Right ventricle myocardium superior (tissue), 1 donor: ENCODE measurements around the gene PPP1R3C. TPM values are rescaled to one million over a fixed set of nuclear protein-coding genes. Genes with fewer than 3 reads are reported as not detected.

Source experiments
- ATAC-seq: fragments of 200-7000 bp; cut with Tn5 transposase; one replicate; pipeline ENCODE4 v1.9.1; 2020; ENCODE audit warnings: mild to moderate bottlenecking; ENCODE audit not compliant: poor library complexity
- DNase-seq: peaks from one replicate; pipeline ENCODE4 v3.0.0-alpha.2; 2020
- intact Hi-C: fragments of 100-400 bp; cut with DNase I; formaldehyde crosslinking; loops from one replicate; pipeline ENCODE4 v1.11.2; 2022
- total RNA-seq: library from RNA; stranded (reverse); fragmentation: NEBNext Ultra II Directional; extraction: Animal tissue kit (Norgen Biotek cat#: 25700); gene quantifications from one replicate; pipeline ENCODE4 v1.2.1, GENCODE V29; 2021
- donor health status: DM: no; HTN: yes; CAD: no; lungs with severe emphysema.

The PPP1R3C gene
- total RNA-seq, 1 donor from 2014 or later: 135 TPM

DNA sequence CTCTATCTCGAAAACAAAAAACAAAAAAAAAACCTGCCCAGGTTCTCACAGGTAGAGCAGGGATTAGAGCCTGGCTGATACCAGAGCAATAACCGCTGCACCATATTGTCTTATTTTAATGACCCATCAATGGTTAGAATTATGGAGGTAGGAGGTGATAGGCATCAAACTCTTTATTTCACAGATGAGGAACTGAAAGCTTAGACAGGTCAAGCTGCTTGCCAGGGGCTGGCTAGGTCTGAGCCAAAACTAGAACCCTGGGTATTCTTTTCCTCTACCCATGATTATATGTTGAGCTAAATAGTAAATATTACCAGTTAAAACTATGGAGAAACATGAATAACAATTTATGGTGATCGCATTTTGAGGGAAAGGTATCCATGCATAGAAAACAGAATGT is 2.0 kb upstream of the PPP1R3C start:
- intact Hi-C loops: loop anchor here (1.0 to 2.0 kb wide), 2 partner anchors 83 to 142 kb away; no protein-coding TSS in a partner anchor
- ATAC-seq (no peak), DNase-seq (no peak)

DNA sequence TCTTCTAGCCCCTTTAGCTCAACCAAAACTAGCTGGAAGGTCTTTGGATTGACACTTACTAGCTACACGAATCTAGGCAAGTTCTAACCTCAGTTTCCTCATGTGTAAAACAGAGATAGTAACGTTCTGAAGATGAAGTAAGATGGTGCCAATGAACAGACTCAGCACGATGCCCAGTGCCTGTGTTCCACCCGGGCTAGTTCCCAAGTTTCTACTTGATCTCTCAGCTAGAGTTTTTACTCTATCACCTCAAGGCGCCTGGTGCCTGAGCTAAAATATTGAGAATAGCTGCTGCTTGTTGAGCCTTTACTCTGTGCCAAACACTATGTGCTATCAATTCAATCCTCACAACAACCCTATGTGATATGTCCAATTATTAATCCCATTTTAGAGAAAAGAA is 1.4 kb upstream of the PPP1R3C start:
- intact Hi-C loops: loop anchor here (2.0 kb wide), 1 partner anchor 141 kb away; no protein-coding TSS in a partner anchor
- ATAC-seq (no peak), DNase-seq (no peak)

DNA sequence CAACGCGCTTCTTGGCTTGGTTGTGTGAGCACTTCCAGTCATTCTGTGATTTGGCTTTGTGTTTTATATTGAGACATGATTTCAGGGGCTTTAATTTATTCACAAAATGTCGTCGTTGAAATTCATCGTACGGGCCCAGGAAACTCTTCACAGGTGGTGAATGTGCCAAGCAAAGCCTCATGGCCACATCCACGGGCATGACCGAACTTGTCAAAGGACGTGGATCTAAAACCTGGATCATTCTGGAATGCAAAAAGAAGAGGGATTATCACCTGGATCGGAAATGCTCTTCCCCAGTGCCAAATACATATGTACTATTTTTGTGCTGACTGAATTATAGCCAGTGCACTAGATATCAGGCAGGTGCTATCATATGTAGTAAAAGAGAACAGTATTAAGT is 2.2 kb downstream of the PPP1R3C start:
- DNase-seq: no peak
- intact Hi-C loops: no loop called here

DNA sequence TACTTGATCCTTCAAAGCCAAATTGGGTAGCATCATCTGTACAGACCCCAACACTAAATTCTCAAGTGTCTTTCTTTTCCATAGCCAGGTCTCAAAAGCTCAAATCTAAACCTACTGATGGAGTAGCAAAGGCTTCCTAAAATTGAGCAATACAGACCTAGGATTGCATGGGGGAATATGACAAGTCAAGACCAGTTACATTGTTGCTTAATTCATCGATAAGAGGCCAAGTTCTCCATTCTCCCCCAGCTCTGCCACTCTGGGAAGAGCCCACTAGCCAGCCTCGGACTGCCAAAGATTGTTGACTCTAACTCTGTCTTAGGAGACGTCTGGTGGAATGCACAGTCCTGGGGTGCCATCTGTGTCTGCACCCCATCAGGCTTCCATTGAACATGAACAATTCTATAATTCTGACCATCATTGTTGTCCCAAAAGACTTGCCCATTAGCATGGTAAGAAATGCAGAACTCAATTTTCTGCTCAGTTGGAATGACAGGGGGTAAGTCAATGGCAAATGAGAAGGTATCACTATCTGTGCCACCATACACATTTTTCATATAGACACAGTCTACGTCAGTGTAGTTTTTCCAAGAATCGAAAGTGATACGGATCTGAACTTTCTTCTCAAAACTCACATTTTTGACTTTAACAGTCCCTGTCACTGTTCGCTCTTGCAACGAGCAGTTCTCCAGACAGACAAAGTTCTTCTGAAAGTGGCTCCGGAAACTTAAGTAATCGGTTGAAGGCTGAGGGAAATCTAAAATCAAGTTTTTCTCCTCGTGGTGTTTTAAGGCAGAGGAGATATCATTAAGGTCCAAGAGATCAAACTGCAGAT is 2.9 kb downstream of the PPP1R3C start:
- DNase-seq (no peak), ATAC-seq (no peak)
- intact Hi-C loops: loop anchor here (10.0 kb wide), 1 partner anchor 245 kb away; no protein-coding TSS in a partner anchor

More for the DNA sequence above, 2.2 kb downstream of the PPP1R3C start:
- no peak for ATAC-seq

DNA sequence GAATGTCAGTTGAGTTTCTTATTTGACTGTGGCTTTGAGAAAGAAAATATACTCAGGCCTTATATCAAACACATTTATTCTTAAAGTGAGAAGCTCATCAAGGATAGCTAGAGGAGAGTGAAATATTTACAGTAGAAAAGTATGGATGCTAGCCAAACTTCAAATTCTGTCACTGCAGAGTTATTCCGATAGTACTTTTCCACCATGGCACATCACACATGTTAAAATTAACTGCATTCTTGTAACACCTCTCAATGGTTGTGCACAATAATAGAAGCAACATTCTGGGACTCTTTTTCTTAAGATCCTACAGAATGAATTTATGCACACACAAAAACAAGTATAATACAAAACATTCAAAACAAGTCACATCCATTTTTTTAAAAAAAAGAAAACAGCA is 4.5 kb downstream of the PPP1R3C start:
- intact Hi-C loops: loop anchor here (10.0 kb wide), 1 partner anchor 244 kb away; no protein-coding TSS in a partner anchor
- no peak for ATAC-seq
- no peak for DNase-seq

DNA sequence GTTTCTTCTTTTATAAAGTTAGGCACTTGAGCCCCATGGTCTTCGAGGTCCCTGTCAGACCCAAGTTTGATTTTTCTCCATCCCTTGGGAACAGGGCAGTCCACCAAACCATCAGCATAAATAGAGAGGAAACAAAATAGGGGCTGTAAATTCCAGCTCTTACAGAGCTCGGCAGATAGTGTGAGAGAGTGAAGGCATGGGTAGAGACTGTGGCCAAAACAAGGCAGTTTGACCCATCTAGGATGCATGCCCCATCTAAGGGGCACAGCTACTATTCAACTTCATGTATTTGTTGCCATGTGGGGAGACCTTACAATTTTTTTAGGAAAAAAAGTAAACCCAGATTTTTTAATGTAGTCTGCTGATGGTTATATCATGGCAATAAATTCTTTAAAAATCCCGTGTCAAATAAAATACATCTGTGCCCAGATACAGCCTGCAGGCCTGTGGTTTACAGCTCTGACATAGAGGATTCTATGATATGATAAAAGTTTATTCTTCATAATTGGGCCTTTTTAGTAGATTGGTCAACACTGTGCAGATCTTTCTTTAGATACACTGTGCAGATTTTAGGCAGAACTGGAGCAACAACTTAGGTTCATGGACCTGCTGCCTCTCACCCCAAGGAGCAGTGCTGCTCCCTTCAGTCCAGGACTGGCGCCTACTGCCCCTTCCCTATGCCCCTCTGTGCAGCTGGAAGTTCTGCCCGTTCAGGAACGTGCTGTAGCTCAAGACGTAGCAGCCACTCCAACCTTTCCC is 5.3 kb downstream of the PPP1R3C start:
- DNase-seq: no peak
- intact Hi-C loops: loop anchor here (10.0 kb wide), 1 partner anchor 243 kb away; no protein-coding TSS in a partner anchor
- ATAC-seq: no peak

DNA sequence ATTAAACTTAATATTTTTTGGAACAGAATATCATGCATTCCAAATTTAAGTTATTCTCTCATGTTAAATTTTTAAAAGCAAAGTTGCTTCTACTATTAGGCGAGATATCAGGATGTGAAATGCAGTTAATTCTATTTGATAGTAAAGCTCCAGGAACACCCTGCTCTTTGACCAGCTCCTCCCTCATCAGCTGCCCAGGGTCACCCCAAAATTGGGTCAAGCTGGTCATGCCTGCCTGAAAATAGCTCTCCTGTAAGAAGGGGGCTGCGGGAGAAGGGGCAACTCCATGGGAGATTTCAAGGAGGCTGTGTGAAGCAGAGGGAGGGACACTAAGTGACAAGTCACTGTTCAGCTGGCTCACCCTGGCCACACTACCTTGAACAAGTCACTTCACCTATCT is 5.9 kb downstream of the PPP1R3C start:
- ATAC-seq (peak; percentile 7), DNase-seq (no peak)
- intact Hi-C loops: loop anchor here (10.0 kb wide), 1 partner anchor 242 kb away; no protein-coding TSS in a partner anchor

DNA sequence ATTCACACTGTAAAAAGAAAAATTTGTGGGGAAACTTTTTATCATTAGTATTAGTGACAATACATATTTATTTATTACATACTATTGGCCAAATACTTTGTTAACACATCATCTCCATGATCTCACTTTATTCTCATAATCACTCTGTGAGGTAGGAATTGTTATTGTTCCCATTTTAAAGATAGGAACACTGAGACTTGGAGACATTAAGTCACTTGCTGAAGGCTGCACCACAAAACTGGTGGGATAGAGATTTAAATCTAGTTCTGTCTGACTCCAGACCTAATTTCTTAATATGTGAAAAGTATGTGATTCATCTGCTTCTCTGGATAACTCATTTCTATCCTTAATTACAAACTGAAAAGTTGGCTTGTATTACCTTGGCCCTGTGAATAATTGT is 8.2 kb downstream of the PPP1R3C start:
- intact Hi-C loops: loop anchor here (10.0 kb wide), 1 partner anchor 240 kb away; no protein-coding TSS in a partner anchor
- ATAC-seq (no peak), DNase-seq (no peak)

DNA sequence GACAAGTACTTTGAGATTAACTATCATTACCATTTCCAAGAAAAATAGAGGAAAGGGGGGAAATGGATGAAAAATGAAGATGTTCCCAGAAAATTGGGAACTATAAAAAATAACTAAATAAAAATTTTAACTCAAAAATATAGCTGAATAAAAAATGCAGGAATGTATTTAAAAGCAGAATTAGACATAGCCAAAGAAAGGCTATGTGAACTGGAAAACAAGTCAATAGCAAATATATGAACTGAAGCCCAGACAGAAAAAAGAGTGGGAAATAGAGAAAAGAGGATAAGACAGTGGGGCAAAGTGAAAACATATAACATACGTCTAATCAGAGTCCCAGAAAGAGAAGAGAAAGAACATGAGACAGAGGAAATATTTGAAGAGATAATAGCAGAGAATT is 10.3 kb downstream of the PPP1R3C start:
- no peak for DNase-seq
- ATAC-seq: no peak
- intact Hi-C loops: loop anchor here (10.0 kb wide), 1 partner anchor 238 kb away; no protein-coding TSS in a partner anchor

DNA sequence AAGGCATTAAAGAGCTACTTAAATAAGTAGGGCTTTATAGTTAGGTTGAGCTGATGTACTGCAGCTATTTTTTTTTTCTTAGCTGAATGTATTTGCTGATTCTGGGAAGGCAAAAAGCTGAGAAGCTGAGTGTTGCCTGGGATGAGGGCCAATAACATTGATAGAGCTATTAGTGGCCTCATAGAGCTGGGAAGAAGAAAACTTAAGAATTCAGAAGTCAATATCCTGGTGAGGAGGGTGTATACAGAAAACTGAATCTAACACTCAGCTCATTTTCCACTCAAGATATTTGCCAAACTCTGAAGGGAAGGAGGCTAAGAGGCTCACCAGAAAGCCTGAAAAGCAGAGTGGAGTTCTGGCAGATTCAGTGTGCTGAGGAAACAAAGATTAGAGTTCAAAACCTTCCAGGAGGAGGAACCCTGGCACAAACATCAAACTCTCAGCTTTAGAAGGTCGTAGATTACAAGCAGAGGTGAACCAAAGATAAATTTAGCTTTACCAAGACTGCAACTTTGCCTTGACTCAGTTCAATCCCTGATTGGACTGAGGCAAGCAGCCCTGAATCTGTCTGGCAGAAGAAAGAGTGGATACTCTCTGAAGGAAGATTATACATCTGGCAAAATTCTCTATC is 11.3 kb downstream of the PPP1R3C start:
- ATAC-seq (peak; percentile 83), DNase-seq (no peak)
- intact Hi-C loops: loop anchor here (10.0 kb wide), 1 partner anchor 237 kb away; no protein-coding TSS in a partner anchor

DNA sequence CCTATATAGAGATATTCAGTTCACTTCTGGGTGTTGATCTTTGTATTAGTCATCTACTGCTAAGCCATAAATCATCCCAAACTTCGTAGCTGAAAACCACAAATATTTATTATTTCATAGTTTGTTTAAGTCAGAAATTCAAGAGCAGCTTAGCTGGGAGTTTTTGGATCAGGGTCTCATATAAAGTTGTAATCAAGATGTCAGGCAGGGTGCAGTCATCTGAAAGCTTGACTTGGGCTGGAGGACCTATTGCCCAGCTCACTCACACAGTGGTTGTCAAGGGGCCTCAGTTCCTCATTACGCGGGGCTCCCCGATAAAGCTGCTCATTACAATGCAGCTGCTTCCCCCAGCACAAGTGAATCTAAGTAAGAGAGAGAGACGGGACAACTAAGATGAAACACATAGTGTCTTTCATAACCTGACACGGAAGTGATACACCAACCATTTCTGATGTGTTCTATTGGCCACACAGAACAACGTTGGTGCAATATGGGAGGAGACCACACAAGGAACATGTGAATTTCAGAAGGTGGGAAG is 15.7 kb downstream of the PPP1R3C start:
- intact Hi-C loops: no loop called here
- DNase-seq (no peak), ATAC-seq (no peak)

DNA sequence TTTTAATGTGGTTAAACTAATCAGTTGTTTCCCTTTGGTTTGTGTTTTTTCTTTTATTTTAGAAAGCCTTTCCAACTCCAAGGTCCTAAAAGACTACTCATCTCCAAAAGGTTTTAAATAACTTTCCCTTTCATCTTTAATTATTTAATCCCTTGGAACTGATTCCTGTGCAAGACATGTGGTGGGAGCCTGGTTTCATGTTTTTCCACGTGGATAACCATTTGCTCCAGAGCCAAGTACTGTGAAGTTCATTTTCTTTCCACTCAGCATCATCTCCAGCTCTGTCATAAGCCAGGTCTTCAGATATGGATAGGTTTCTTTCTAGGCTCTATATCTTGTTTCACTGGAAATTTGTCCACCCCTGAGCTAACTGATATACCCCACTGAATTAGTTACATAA is 16.7 kb downstream of the PPP1R3C start:
- DNase-seq (no peak), ATAC-seq (no peak)
- intact Hi-C loops: no loop called here

DNA sequence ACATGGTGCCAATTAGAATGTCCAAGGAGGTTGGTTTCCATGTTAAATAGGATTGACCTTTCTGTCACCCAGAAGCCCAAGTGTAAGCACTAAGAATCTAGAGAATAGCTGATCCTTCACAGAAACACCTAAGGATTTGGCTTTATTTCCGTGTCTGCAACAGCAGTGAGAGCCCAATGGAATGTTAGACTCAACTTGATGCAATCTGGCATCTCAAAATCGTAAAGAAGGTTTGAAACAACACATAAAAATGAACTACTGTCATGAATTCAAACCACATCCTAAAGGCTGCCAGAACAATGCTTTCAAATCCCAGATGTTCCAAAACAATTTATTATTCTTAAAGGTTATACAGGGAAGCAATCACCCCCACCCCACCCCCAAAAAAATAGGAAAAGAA is 18.6 kb downstream of the PPP1R3C start:
- intact Hi-C loops: no loop called here
- DNase-seq (no peak), ATAC-seq (no peak)

DNA sequence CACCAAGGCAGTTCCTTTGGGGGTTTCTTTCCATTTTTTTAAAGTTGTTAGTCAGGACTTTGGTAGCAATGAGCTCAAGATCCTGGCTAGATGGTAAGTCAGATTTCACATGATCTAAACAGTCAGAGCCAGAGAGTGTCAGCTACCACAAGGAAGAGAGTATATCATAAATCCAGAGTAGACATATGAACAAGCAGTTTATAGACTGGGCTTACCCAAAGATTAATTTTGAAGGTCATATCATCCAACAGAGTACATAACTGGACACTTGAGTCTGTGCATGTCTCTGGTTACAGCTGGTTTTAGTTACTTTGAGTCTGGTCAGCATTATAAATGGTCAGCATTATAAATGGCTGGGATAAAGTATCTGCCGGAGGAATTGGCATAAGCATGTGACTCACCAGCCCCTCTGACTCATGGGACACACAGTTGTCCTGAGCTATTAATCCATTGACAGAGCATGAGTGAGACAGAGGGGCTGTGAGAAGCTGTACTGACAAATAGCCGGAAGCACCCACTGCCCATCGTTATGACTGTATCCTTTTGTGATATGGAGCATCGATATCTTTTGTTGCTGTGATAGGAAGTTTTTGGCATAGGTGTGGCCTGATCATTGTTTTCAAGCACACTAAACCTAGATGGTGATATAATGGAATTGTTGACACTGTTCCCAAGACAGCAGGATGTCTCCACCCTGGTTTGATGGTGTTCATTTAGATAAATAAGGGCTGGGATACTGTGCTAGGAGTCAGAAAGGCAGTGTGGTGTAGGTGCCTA is 19.3 kb downstream of the PPP1R3C start:
- intact Hi-C loops: no loop called here
- no peak for ATAC-seq
- no peak for DNase-seq

DNA sequence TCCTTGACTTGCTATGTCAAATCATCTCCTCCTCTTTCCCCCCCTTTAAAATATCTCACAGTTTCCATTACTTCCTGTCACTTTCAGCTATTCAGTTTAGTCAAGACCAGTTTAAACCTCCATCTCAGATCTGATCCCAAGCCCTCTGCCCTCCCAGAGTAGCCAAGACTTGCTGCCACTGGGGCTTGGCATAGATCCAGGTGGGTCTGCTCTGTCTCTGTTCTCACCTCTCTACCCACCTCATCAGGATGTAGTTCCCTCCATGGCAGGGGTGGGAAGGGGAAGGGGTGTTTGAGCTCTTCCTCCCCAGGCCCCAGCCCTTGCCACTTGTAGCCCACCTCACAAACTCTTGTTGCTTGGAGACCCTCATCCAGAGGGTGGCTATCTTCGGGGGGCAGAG is 22.0 kb downstream of the PPP1R3C start:
- DNase-seq (no peak), ATAC-seq (no peak)

DNA sequence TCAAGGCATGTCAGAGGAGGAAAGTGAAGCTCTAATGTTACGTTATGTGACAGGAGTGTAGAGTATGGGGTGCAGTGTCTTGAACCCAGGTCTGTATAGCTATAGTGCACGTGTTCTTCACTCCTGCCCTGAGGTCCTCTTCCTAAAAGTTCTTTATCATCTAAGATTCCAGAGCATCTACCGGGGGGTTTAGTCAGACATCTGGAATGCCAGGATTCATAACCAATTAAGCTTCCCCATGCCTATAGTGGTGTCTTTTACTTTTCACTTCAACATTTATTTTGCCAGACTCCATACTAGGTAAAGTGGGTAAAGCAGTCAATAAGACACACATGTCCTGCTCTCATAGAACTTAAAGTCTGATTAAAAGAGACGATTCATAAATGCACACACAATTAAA is 22.4 kb downstream of the PPP1R3C start:
- intact Hi-C loops: no loop called here
- ATAC-seq (no peak), DNase-seq (no peak)

More for the DNA sequence above, 22.0 kb downstream of the PPP1R3C start:
- intact Hi-C loops: no loop called here

DNA sequence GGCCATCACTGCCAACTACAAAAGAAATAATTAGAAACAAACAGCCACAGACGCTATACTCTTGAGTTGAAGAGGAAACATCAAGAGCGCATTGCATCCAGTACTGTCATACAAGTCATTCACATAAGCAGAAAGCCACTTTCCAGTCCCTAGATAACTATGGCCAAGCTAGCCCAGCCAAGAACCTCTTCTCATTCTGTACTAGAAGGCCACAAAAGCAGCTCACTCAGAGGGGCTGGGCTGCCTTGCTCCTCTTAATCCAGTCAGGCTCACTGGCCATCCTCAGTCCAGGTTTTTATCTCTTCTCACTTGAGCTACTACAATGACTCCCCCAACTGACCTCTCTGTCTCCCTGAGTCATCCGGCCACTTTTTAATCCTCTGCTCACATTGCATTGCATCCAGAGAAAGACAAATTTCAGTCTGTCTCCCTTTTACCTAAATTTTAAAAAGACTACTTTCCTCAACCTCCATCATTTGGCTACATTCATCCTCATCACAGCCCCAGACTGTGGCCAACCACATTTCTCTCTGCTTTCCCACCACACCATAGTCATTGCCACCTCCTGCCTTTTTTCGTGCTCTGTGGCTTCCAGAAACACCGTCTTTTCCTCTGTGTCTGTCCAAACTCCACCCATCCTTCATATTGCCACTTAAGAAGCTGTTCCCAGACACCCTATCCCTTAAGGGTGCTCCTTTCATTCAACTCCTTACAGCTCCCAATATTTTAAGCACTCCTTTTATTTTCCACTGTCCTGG is 25.0 kb downstream of the PPP1R3C start:
- ATAC-seq: peak; percentile 77
- no peak for DNase-seq
- intact Hi-C loops: no loop called here
